ENCODE measurements around the gene MATCAP1.

DNA sequence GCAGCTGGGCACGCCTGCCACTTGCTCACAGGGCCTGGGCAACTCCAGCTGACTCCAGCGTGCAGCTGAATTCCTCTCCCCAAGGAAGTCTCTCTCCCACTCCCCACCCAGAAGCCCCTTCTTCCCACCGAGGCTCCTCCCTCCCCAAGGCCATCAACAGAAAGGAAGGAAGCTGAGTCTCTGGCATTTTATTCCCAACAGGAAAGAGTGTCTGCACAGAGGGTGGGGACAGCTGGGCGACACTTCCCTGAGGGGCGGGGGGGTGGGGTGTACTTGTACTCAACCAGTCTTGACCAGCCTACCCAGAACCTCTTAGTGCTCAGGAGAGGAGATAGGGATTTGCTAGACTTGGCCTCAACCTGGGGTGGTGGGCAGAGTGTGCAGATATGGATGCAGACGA lies 6.3 kb upstream of the MATCAP1 start, which contains the start of gene EXOC3L1:
- TF ChIP-seq, protein P1, sequence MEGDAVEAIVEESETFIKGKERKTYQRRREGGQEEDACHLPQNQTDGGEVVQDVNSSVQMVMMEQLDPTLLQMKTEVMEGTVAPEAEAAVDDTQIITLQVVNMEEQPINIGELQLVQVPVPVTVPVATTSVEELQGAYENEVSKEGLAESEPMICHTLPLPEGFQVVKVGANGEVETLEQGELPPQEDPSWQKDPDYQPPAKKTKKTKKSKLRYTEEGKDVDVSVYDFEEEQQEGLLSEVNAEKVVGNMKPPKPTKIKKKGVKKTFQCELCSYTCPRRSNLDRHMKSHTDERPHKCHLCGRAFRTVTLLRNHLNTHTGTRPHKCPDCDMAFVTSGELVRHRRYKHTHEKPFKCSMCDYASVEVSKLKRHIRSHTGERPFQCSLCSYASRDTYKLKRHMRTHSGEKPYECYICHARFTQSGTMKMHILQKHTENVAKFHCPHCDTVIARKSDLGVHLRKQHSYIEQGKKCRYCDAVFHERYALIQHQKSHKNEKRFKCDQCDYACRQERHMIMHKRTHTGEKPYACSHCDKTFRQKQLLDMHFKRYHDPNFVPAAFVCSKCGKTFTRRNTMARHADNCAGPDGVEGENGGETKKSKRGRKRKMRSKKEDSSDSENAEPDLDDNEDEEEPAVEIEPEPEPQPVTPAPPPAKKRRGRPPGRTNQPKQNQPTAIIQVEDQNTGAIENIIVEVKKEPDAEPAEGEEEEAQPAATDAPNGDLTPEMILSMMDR (IDR thresholded peaks at IDR 0.05), result no peak
- TF ChIP-seq POLR2A (IDR thresholded peaks at IDR 0.05) (no peak), EP300 (IDR thresholded peaks at IDR 0.05; ENCODE audit: low read depth) (no peak), POLR2AphosphoS5 (IDR thresholded peaks at IDR 0.05) (no peak)
